Neuron (in vitro differentiated cells): Measurements from ENCODE around the gene FOXP1.

Experiments
- H2AFZ ChIP-seq: one replicate; pipeline ENCODE4 v1.6.1; 2013; ENCODE audit warnings: low read depth, mild to moderate bottlenecking, inconsistent platforms, low read length, moderate library complexity
- H3K27me3 ChIP-seq: one replicate; pipeline ENCODE4 v1.6.1; 2013; ENCODE audit warnings: low read length; ENCODE audit not compliant: insufficient read depth
- H3K36me3 ChIP-seq: one replicate; pipeline ENCODE4 v1.6.1; 2013; ENCODE audit warnings: low read length; ENCODE audit not compliant: insufficient read depth
- H3K4me1 ChIP-seq: one replicate; pipeline ENCODE4 v1.6.1; 2013; ENCODE audit warnings: low read length; ENCODE audit not compliant: insufficient read depth
- H3K4me3 ChIP-seq: 2 replicates; pipeline ENCODE4 v1.5.1; 2013; ENCODE audit warnings: mild to moderate bottlenecking, low read length, moderate library complexity
- H3K9me3 ChIP-seq: one replicate; pipeline ENCODE4 v1.6.1; 2013; ENCODE audit warnings: low read length

Gene FOXP1

GRCh38 chr3:71194785-71195184 is 388.7 kb downstream of the FOXP1 start:
- Histone ChIP-seq H2AFZ (no peak overlapping the region), H3K9me3 (no peaks in the 10 kb centered on the region), H3K36me3 (no peaks in the 10 kb centered on the region), H3K4me3 (no peak overlapping the region), H3K4me1 (no peaks in the 10 kb centered on the region), H3K27me3 (no peaks in the 10 kb centered on the region)

GRCh38 chr3:71191031-71191482 is 392.5 kb downstream of the FOXP1 start:
- Histone ChIP-seq H3K9me3 (no peaks in the 10 kb centered on the region), H3K36me3 (no peaks in the 10 kb centered on the region), H3K4me3 (no peak overlapping the region), H2AFZ (no peak overlapping the region), H3K27me3 (no peaks in the 10 kb centered on the region), H3K4me1 (no peaks in the 10 kb centered on the region)

- no peaks in the 10 kb centered on the region for H3K27me3 ChIP-seq
- H2AFZ ChIP-seq, result no peak overlapping the region
- no peaks in the 10 kb centered on the region for H3K36me3 ChIP-seq
Observed at GRCh38 chr3:71189480-71189879, 394.0 kb downstream of the FOXP1 start.

GRCh38 chr3:71187715-71188114 is 395.8 kb downstream of the FOXP1 start:
- Histone ChIP-seq H3K4me1 (no peaks in the 10 kb centered on the region), H2AFZ (no peak overlapping the region), H3K9me3 (no peaks in the 10 kb centered on the region), H3K4me3 (no peak overlapping the region), H3K27me3 (no peaks in the 10 kb centered on the region), H3K36me3 (no peaks in the 10 kb centered on the region)

More at GRCh38 chr3:71189480-71189879, 394.0 kb downstream of the FOXP1 start:
- no peak overlapping the region for H3K4me3 ChIP-seq
- H3K9me3 ChIP-seq, result no peaks in the 10 kb centered on the region
- H3K4me1 ChIP-seq, result no peaks in the 10 kb centered on the region

- H2AFZ ChIP-seq, result no peak overlapping the region
- H3K4me1 ChIP-seq, result no peaks in the 10 kb centered on the region
- no peaks in the 10 kb centered on the region for H3K36me3 ChIP-seq
- no peaks in the 10 kb centered on the region for H3K9me3 ChIP-seq
- no peak overlapping the region for H3K4me3 ChIP-seq
- H3K27me3 ChIP-seq, result no peaks in the 10 kb centered on the region
Observed at GRCh38 chr3:71186801-71187200, 396.7 kb downstream of the FOXP1 start.

- no peak overlapping the region for H2AFZ ChIP-seq
- no peak overlapping the region for H3K4me3 ChIP-seq
- H3K9me3 ChIP-seq, result no peaks in the 10 kb centered on the region
- H3K4me1 ChIP-seq, result no peaks in the 10 kb centered on the region
- H3K27me3 ChIP-seq, result no peaks in the 10 kb centered on the region
- no peaks in the 10 kb centered on the region for H3K36me3 ChIP-seq
Observed at GRCh38 chr3:71185733-71186455, 397.6 kb downstream of the FOXP1 start.

GRCh38 chr3:71184252-71184651 is 399.3 kb downstream of the FOXP1 start:
- H3K27me3 ChIP-seq, result no peaks in the 10 kb centered on the region
- H3K36me3 ChIP-seq, result no peaks in the 10 kb centered on the region
- H3K9me3 ChIP-seq, result no peaks in the 10 kb centered on the region
- no peaks in the 10 kb centered on the region for H3K4me1 ChIP-seq
- no peak overlapping the region for H2AFZ ChIP-seq
- no peak overlapping the region for H3K4me3 ChIP-seq

- H3K27me3 ChIP-seq, result no peaks in the 10 kb centered on the region
- H3K4me3 ChIP-seq, result no peak overlapping the region
- no peaks in the 10 kb centered on the region for H3K4me1 ChIP-seq
- H3K36me3 ChIP-seq, result no peaks in the 10 kb centered on the region
- H3K9me3 ChIP-seq, result no peaks in the 10 kb centered on the region
- H2AFZ ChIP-seq, result no peak overlapping the region
Observed at GRCh38 chr3:71183549-71183948, 400.0 kb downstream of the FOXP1 start.

- no peak overlapping the region for H3K4me3 ChIP-seq
- H3K9me3 ChIP-seq, result no peaks in the 10 kb centered on the region
- no peaks in the 10 kb centered on the region for H3K27me3 ChIP-seq
- no peak overlapping the region for H2AFZ ChIP-seq
- no peaks in the 10 kb centered on the region for H3K36me3 ChIP-seq
- H3K4me1 ChIP-seq, result no peaks in the 10 kb centered on the region
Observed at GRCh38 chr3:71180524-71180923, 403.0 kb downstream of the FOXP1 start.

- H3K4me1 ChIP-seq, result no peaks in the 10 kb centered on the region
- no peak overlapping the region for H3K4me3 ChIP-seq
- H3K27me3 ChIP-seq, result no peaks in the 10 kb centered on the region
- H2AFZ ChIP-seq, result no peak overlapping the region
- H3K36me3 ChIP-seq, result no peaks in the 10 kb centered on the region
- H3K9me3 ChIP-seq, result no peaks in the 10 kb centered on the region
Observed at GRCh38 chr3:71177375-71177774, 406.2 kb downstream of the FOXP1 start.

- no peaks in the 10 kb centered on the region for H3K27me3 ChIP-seq
Observed at GRCh38 chr3:71176366-71176765, 407.2 kb downstream of the FOXP1 start.

GRCh38 chr3:71175691-71176365 is 407.7 kb downstream of the FOXP1 start:
- Histone ChIP-seq H3K4me3 (no peak overlapping the region), H2AFZ (no peak overlapping the region), H3K36me3 (no peaks in the 10 kb centered on the region), H3K27me3 (no peaks in the 10 kb centered on the region), H3K4me1 (peaks cover 7% of the 10 kb centered on the region), H3K9me3 (no peaks in the 10 kb centered on the region)

More at GRCh38 chr3:71176366-71176765, 407.2 kb downstream of the FOXP1 start:
- no peak overlapping the region for H3K4me3 ChIP-seq
- H3K9me3 ChIP-seq, result no peaks in the 10 kb centered on the region
- H3K4me1 ChIP-seq, result peaks cover 3% of the 10 kb centered on the region
- no peak overlapping the region for H2AFZ ChIP-seq
- no peaks in the 10 kb centered on the region for H3K36me3 ChIP-seq

- H3K4me1 ChIP-seq, result peaks cover 25% of the 10 kb centered on the region
Observed at GRCh38 chr3:71172951-71173350, 410.6 kb downstream of the FOXP1 start.

More at GRCh38 chr3:71172951-71173350, 410.6 kb downstream of the FOXP1 start:
- H3K4me3 ChIP-seq, result no peak overlapping the region
- no peaks in the 10 kb centered on the region for H3K9me3 ChIP-seq
- no peaks in the 10 kb centered on the region for H3K36me3 ChIP-seq
- H2AFZ ChIP-seq, result no peak overlapping the region
- no peaks in the 10 kb centered on the region for H3K27me3 ChIP-seq
